ENCODE measurements around the gene GAD1.

The GAD1 gene

GRCh38 chr2:170842785-170843184 is 26.1 kb downstream of the GAD1 start:
- no peak for DNase-seq

- no peak for DNase-seq
These were observed 27.0 kb downstream of the GAD1 start for GRCh38 chr2:170843656-170844055.

GRCh38 chr2:170845343-170845742 is 28.7 kb downstream of the GAD1 start:
- DNase-seq = no peak

DNA sequence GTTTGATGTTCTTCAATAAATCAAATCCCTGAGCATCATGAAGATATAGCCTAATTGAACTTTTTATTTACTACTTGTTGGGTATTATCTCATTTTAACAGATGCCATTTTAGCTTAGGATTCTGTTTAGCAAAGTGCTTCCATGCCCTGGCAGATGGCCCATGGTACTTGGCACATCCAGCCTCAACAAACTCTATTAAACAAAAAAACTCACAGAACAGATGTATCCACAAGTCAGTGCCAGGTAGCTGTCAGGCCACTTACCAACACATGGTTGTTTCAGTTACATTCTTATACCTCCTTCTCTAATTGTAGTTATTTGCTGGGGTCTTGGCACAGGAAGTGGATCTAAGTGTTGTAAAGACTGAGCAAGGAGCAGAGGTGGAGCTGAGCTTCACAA is 29.6 kb downstream of the GAD1 start:
- DNase-seq = no peak

GRCh38 chr2:170847716-170848115 is 31.0 kb downstream of the GAD1 start:
- no peak for DNase-seq

DNA sequence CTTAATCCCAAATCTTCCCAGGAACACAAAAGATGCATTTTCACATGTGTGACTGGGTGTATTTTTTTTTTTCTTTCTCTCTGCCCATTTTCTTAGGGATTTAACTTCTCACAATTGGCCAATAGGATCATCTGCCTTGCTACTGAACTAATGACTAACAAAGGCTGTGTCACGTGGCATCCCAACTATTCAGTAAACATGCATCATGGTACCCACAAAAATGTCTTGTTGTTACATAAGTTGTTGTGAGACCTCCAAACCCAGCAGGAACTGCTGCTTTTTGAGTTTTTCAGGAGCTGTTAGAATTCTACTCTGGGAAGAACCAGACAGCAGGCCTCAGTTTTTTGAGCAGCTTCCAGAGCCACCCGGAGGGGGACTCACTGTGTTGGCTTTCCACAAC is 31.9 kb downstream of the GAD1 start:
- DNase-seq = no peak

DNA sequence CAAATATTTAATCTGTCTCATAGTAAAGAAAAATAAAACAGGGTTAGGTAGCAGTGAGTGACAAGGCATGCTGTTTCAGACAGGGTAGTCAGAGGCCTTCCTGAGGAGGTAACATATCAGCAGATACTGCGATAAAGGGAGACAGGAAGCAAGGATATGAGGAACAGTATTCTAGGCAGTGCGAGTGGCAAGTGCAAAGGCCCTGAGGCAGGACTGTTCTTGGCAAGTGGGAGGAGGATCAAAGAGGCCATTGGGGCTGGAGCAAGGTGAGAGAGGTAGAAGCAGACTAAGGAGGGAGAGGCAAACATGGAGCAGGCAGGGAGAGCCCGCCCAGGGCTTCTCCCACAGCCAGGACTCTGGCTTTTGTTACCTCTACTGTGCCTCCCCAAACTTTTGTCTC is 33.6 kb downstream of the GAD1 start:
- DNase-seq = no peak

GRCh38 chr2:170851635-170852034 is 34.9 kb downstream of the GAD1 start:
- DNase-seq = no peak

DNA sequence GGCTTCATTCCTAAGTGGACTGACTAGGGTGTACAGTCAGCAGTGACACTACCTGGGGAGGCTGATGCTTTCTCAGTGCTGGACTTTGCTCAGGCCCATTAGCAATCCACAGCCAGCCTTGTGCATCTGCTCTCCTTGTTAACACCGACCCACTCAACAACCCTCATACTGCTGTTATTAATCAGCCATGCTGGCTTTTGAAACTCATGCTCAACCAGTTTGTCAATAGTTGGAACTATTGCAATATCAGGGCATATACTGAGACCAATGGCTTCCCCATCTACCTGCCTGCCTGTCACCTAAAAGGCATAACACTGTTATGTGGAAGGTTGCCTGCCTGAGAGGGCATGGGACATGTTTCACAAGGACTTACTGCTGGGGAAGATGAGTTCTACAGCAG is 39.4 kb downstream of the GAD1 start:
- DNase-seq = no peak

- no peak for DNase-seq
These were observed 45.7 kb downstream of the GAD1 start for GRCh38 chr2:170862286-170862902.

DNA sequence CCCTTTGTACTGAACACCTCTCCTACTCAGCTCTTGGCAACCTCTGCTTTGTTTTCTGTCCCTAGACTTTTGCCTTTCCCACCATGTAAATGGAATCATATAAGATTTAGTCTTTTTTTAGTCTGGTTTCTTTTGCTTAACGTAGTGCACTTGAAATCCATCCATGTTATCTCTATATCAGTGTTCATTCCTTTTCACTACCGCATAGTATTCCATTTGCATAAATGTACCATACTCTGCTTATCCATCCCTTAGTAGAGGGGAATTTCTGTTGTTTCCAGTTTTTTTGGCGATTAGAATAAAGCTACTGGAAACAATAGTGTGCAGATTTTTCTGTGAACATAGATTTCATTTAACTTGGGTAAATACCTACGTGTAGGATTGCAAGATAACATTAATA is 46.4 kb downstream of the GAD1 start:
- DNase-seq = no peak

DNA sequence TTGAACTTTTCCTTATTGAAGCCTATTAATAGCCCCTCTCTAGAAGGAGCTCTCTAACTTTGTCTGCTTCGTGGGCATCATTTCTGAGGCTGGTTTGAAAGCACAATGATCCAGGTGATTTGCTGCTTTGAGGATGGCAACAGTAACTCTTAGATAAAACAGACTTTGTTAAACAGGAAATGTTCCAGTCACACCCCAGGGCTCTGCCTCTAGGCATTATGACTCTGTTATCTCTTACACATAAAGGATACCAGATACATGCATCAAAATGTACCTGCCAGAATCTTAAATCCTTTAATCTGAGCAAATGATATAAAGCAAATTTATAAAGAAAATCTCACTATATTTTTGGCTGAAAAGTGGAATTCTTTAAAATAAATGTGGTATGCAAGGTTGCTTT is 52.3 kb downstream of the GAD1 start:
- no peak for DNase-seq

GRCh38 chr2:170869461-170869860 is 52.8 kb downstream of the GAD1 start:
- no peak for DNase-seq

GRCh38 chr2:170873035-170873692 is 56.5 kb downstream of the GAD1 start:
- peak in 44 of 51 donors; percentile 4 to 75 (median 40) for DNase-seq

GRCh38 chr2:170878066-170878465 is 61.4 kb downstream of the GAD1 start:
- DNase-seq = no peak

- no peak for DNase-seq
These were observed 61.8 kb downstream of the GAD1 start for GRCh38 chr2:170878505-170878904.

GRCh38 chr2:170881840-170882239 is 65.2 kb downstream of the GAD1 start:
- no peak for DNase-seq

- DNase-seq = no peak
These were observed 66.1 kb downstream of the GAD1 start for GRCh38 chr2:170882758-170883157.

DNA sequence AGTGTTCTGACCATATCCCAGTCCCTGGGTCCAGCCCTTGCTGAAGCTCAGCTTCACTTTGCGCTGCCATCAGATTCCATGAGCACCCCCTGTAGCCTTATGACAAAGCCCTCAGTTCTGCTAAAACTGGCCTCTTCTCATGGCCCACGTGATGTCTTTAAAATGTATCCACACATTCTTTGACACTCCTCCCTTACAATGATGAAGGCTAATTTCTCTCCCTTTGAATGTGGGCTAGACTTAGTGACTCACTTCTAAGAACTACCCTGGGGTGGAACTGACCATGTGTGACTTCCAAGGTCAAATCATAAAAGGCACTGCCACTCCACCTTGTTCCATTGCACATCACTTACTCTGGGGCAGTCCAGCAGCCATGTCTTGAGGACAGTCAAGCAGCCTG is 67.0 kb downstream of the GAD1 start:
- DNase-seq = no peak

DNA sequence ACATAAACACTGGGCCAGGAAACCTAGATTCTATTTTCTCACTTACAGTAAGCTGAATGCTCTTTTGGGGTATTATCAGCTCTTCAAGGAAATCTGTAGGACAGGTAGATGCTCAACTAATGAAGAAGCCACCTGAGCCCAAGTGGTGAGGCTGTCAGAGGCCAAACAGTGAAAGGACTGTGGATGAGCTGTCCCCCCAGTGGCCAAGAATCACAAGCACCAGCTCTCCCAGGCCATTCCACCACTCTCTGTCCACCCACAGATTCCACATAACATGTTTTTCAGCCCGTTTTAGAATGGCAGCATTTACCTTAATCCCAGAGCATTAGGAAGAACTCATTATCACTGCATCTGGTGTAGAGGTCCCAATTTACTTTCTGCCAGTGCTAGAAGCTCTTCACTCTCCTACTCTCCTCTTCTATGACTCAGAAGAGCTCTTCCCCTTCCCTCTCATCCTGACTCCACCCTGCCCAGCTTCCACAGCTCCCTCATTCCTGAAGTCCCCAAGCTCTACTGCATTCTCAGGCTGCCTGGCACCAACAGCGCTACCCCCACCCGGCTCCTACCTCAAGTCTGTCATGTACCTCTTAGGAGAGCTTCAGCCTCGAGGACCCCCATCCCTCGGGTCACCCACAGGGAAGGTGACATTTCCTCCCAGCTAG is 68.6 kb downstream of the GAD1 start:
- DNase-seq = no peak

DNA sequence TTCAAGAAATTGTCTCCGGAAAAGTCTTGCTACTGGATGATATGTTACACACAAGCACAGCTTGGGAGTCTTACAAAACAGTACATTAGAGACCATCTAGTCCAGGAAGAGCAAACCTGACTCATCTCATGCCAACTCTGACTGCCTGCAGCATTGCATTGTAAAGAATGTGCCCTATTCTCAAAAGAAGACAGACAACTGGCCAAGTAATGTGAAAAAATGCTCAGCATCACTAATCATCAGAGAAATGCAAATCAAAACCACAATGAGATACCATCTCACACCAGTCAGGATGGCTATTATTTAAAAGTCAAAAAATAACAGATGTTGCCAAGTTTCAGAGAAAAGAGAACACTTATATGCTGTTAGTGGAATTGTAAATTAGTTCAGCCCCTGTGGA is 69.7 kb downstream of the GAD1 start:
- no peak for DNase-seq

DNA sequence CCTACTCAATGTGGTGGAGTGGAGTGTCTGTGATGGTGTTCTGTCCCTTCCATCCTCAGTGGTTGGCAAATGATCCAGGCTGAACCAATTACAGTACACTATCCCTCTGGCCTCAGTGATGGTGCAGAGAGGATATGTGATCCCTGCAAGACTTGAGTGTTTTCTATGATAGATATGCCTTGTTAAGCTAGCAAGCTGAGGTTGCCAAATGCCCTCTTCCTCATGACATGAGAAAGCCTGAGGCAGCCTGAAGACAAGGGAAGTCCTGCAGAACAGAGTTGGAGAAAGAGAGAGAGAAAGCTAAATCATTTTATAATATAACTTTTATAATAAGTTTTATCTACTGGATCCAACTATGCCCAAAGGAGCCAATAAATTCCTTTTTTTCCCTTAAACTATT is 70.8 kb downstream of the GAD1 start:
- DNase-seq = no peak

DNA sequence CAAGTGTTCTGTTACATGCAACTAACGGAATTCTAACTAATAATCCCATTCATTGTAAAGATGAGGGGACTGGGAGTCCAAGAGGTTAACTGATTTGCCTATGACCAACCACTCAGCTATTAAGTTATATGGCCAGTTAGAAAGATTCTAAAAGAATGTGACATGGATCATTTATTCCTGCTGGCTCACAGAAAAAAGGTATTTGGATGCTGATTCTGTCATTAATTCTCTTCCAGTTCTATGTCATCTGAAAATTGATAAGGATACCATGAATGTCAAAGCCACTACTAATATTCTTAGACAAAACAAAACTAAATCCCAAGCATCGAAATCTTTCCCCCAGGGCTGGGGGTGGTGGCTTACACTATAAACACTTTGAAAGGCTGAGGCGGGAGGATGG is 71.2 kb downstream of the GAD1 start:
- no peak for DNase-seq

All from hypothalamus (tissue), 51 donors.